MM.1S (cell line): Measurements from ENCODE around the gene RNF114.
"Not testable (repeated sequence)": the region's sequence is repeated elsewhere in the genome, so short reads cannot be mapped to it uniquely, and the experiment has no call there.

ENCODE experiments used
- EZH2 ChIP-seq: fragments of 300-600 bp; sonication (generic); optimal IDR thresholded peaks from 2 replicates; pipeline ENCODE3; 2017; ENCODE audit warnings: low read depth, mild to moderate bottlenecking, antibody characterized with exemption, low read length, mixed read lengths
- EZH2phosphoT487 ChIP-seq: fragments of 300-600 bp; sonication (generic); IDR thresholded peaks from 2 replicates; pipeline ENCODE4 v1.6.1; 2018; ENCODE audit warnings: antibody characterized with exemption, low read length
- TF ChIP-seq, protein P1 (sequence below): fragments of 300-600 bp; sonication (generic); IDR thresholded peaks from 2 replicates; pipeline ENCODE4 v1.5.1; 2016; ENCODE audit warnings: antibody characterized with exemption, low read length, mixed read lengths

DNA sequence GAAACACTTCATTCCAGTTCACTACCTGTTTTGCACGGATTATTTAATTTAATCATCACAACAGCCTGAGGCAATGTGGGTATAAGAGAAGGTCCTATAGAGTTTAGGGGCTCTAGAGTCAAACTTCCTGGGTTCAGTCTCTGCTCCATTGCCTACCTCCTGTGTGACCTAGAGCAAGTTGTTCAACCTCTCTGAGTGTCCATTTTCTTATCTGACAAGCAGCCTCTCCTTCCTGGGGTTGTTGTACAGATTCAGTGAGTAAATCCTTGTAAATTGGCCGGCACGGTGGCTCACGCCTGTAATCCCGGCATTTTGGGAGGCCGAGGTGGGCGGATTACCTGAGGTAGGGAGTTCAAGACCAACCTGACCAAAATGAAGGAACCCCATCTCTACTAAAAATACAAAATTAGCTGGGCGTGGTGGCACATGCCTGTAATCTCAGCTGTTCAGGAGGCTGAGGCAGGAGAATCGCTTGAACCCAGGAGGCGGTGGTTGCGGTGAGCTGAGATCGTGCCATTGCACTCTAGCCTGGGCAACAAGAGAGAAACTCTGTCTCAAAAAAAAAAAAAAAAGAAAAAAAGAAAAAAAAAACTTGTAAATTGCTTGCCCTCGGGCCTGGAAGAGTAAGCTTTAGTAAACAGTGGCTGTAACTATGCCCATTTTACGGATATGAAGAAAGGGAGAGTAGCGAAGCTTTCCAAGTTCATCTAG is 62.4 kb downstream of the RNF114 start:
- TF ChIP-seq, protein P1, sequence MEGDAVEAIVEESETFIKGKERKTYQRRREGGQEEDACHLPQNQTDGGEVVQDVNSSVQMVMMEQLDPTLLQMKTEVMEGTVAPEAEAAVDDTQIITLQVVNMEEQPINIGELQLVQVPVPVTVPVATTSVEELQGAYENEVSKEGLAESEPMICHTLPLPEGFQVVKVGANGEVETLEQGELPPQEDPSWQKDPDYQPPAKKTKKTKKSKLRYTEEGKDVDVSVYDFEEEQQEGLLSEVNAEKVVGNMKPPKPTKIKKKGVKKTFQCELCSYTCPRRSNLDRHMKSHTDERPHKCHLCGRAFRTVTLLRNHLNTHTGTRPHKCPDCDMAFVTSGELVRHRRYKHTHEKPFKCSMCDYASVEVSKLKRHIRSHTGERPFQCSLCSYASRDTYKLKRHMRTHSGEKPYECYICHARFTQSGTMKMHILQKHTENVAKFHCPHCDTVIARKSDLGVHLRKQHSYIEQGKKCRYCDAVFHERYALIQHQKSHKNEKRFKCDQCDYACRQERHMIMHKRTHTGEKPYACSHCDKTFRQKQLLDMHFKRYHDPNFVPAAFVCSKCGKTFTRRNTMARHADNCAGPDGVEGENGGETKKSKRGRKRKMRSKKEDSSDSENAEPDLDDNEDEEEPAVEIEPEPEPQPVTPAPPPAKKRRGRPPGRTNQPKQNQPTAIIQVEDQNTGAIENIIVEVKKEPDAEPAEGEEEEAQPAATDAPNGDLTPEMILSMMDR: not testable (repeated sequence)
- not testable (repeated sequence) for TF ChIP-seq EZH2, EZH2phosphoT487
